HG02973 (cell line): Measurements from ENCODE around the gene EGFLAM.

ENCODE experiments used
- ATAC-seq: cut with Tn5 transposase; IDR thresholded peaks from one replicate; pipeline ENCODE4 v1.9.1; 2021; ENCODE audit warnings: moderate library complexity; ENCODE audit not compliant: unreplicated experiment

Gene EGFLAM

GRCh38 chr5:38258319-38259061 lies at the start of gene EGFLAM:
EGFLAM (plus strand) TSS chr5:38258559; CDS start chr5:38258755, 196 bp downstream.
- ATAC-seq, result no peak

- ATAC-seq, result no peak
Measured at GRCh38 chr5:38208782-38209378, 49.5 kb upstream of the EGFLAM start.

- ATAC-seq, result no peak
Measured at GRCh38 chr5:38210676-38211353, 47.5 kb upstream of the EGFLAM start.

GRCh38 chr5:38211354-38211710 lies 47.0 kb upstream of the EGFLAM start:
- ATAC-seq, result no peak

- ATAC-seq, result no peak
Measured at GRCh38 chr5:38212307-38212706, 46.1 kb upstream of the EGFLAM start.

- ATAC-seq, result no peak
Measured at GRCh38 chr5:38226091-38226490, 32.3 kb upstream of the EGFLAM start.

- no peak for ATAC-seq
Measured at GRCh38 chr5:38228914-38229313, 29.4 kb upstream of the EGFLAM start.

GRCh38 chr5:38234737-38235136 lies 23.6 kb upstream of the EGFLAM start:
- no peak for ATAC-seq

GRCh38 chr5:38237681-38238080 lies 20.7 kb upstream of the EGFLAM start:
- no peak for ATAC-seq

- no peak for ATAC-seq
Measured at GRCh38 chr5:38240212-38240611, 18.1 kb upstream of the EGFLAM start.

- ATAC-seq, result no peak
Measured at GRCh38 chr5:38241655-38242054, 16.7 kb upstream of the EGFLAM start.

- no peak for ATAC-seq
Measured at GRCh38 chr5:38245307-38245706, 13.1 kb upstream of the EGFLAM start.

- ATAC-seq, result no peak
Measured at GRCh38 chr5:38249301-38249700, 9.1 kb upstream of the EGFLAM start.

GRCh38 chr5:38249812-38250211 lies 8.5 kb upstream of the EGFLAM start:
- ATAC-seq, result no peak

GRCh38 chr5:38250763-38251448 lies 7.5 kb upstream of the EGFLAM start:
- no peak for ATAC-seq

GRCh38 chr5:38253759-38254158 lies 4.6 kb upstream of the EGFLAM start:
- ATAC-seq, result no peak

- no peak for ATAC-seq
Measured at GRCh38 chr5:38257308-38258041, 884 bp upstream of the EGFLAM start.

GRCh38 chr5:38258042-38258318 lies 379 bp upstream of the EGFLAM start:
- no peak for ATAC-seq

- ATAC-seq, result no peak
Measured at GRCh38 chr5:38259062-38259808, 876 bp downstream of the EGFLAM start.

GRCh38 chr5:38259809-38260160 lies 1.4 kb downstream of the EGFLAM start:
- ATAC-seq, result no peak

GRCh38 chr5:38263983-38264382 lies 5.6 kb downstream of the EGFLAM start:
- ATAC-seq, result no peak
